ENCODE data around the gene MAP2K3.

- no peak for TF ChIP-seq POLR2A (IDR thresholded peaks at IDR 0.05)
- no peak for TF ChIP-seq CTCF (IDR thresholded peaks at IDR 0.05)
- TF ChIP-seq EP300 (IDR thresholded peaks at IDR 0.05) = no peak
Observed at GRCh38 chr17:21292867-21293830, 8.6 kb downstream of the MAP2K3 start.

Measured in ovary (tissue), 3 donors.